WTC11 (cell line): ENCODE results near the gene CAPN15. TPM values are rescaled to one million over a fixed set of nuclear protein-coding genes. Genes with fewer than 3 reads are reported as not detected.

Experiments
- ATAC-seq: fragments of 200-7000 bp; cut with Tn5 transposase; 2 replicates; pipeline ENCODE4 v1.10.0; 2021; ENCODE audit warnings: mild to moderate bottlenecking, moderate library complexity
- CTCF ChIA-PET: fragments of 300-600 bp; sonication (Branson Sonifier 250); formaldehyde crosslinking; loops from one replicate; lab custom pipeline; 2021; ENCODE audit warnings: antibody characterized with exemption; lab: Charles Lee
- POLR2A ChIA-PET: fragments of 350-600 bp; sonication (Branson Sonifier 250); formaldehyde crosslinking; loops from one replicate; lab custom pipeline; 2021; ENCODE audit warnings: antibody characterized with exemption; lab: Charles Lee
- DNase-seq: peaks from one replicate; pipeline ENCODE4 v3.0.0; 2021; ENCODE audit warnings: low spot score
- H3K27ac Mint-ChIP-seq: 2 replicates; pipeline ENCODE4 v1.8.0; 2021; ENCODE audit warnings: mixed read lengths
- H3K27me3 Mint-ChIP-seq: 2 replicates; pipeline ENCODE4 v1.8.0; 2021; ENCODE audit warnings: low read depth, mild to moderate bottlenecking, moderate library complexity, mixed read lengths
- H3K36me3 Mint-ChIP-seq: 2 replicates; pipeline ENCODE4 v1.8.0; 2021; ENCODE audit warnings: mixed read lengths
- H3K4me1 Mint-ChIP-seq: 2 replicates; pipeline ENCODE4 v1.8.0; 2022; ENCODE audit warnings: mixed read lengths
- H3K4me3 Mint-ChIP-seq: 2 replicates; pipeline ENCODE4 v1.8.0; 2021; ENCODE audit warnings: mild to moderate bottlenecking, moderate library complexity, mixed read lengths
- H3K9me3 Mint-ChIP-seq: 2 replicates; pipeline ENCODE4 v1.8.0; 2021; ENCODE audit warnings: mixed read lengths
- CBFB ChIP-seq: sonication (generic); formaldehyde crosslinking; IDR thresholded peaks from 2 replicates; pipeline ENCODE4 v1.8.1; 2022; ENCODE audit warnings: mild to moderate bottlenecking, low read depth, missing genetic modification reagents
- EMX1 ChIP-seq: fragments of 250-450 bp; sonication (Bioruptor Pico); IDR thresholded peaks from 2 replicates; pipeline ENCODE4 v1.8.0; 2021; ENCODE audit warnings: mild to moderate bottlenecking
- FOXK1 ChIP-seq: sonication (generic); formaldehyde crosslinking; IDR thresholded peaks from 2 replicates; pipeline ENCODE4 v1.8.0; 2022; ENCODE audit warnings: mild to moderate bottlenecking, moderate library complexity, missing genetic modification reagents
- GABPB1 ChIP-seq: sonication (generic); formaldehyde crosslinking; IDR thresholded peaks from 2 replicates; pipeline ENCODE4 v1.8.1; 2023; ENCODE audit warnings: mild to moderate bottlenecking, missing genetic modification reagents
- GTF2I ChIP-seq: fragments of 250-450 bp; sonication (Bioruptor Pico); conservative IDR thresholded peaks from 2 replicates; pipeline ENCODE4 v1.4.0; 2021; ENCODE audit warnings: mild to moderate bottlenecking
- IRF2 ChIP-seq: sonication (generic); formaldehyde crosslinking; IDR thresholded peaks from 2 replicates; pipeline ENCODE4 v1.8.0; 2022; ENCODE audit warnings: low read depth, missing genetic modification reagents, borderline replicate concordance
- MXD4 ChIP-seq: fragments of 250-450 bp; sonication (Bioruptor Pico); IDR thresholded peaks from 2 replicates; pipeline ENCODE4 v1.8.0; 2021; ENCODE audit warnings: mild to moderate bottlenecking, moderate library complexity, borderline replicate concordance
- NFE2L1 ChIP-seq: sonication (generic); formaldehyde crosslinking; IDR thresholded peaks from 2 replicates; pipeline ENCODE4 v1.8.1; 2023; ENCODE audit warnings: missing genetic modification reagents
- NFYB ChIP-seq: sonication (generic); formaldehyde crosslinking; conservative IDR thresholded peaks from 2 replicates; pipeline ENCODE4 v1.8.0; 2022; ENCODE audit warnings: low read depth, missing genetic modification reagents
- NR1H2 ChIP-seq: sonication (generic); formaldehyde crosslinking; IDR thresholded peaks from 2 replicates; pipeline ENCODE4 v1.9.0; 2021; ENCODE audit warnings: mild to moderate bottlenecking, moderate library complexity, missing genetic modification reagents
- NR2C2 ChIP-seq: sonication (generic); formaldehyde crosslinking; IDR thresholded peaks from 2 replicates; pipeline ENCODE4 v1.8.0; 2022; ENCODE audit warnings: mild to moderate bottlenecking, missing genetic modification reagents
- NR3C1 ChIP-seq: sonication (generic); formaldehyde crosslinking; conservative IDR thresholded peaks from 2 replicates; pipeline ENCODE4 v1.8.1; 2023; ENCODE audit warnings: low read depth, mild to moderate bottlenecking, missing genetic modification reagents
- ZNF317 ChIP-seq: sonication (generic); formaldehyde crosslinking; IDR thresholded peaks from 2 replicates; pipeline ENCODE4 v1.8.1; 2023; ENCODE audit warnings: low read depth, mild to moderate bottlenecking, moderate library complexity, missing genetic modification reagents, borderline replicate concordance
- total RNA-seq: library from RNA; stranded (reverse); gene quantifications from 3 replicates; pipeline ENCODE4 v1.2.3, GENCODE V29; 2021
- TF ChIP-seq, protein P1 (sequence below): fragments of 250-450 bp; sonication (Bioruptor Pico); IDR thresholded peaks from 2 replicates; pipeline ENCODE4 v1.9.0; 2021; ENCODE audit warnings: mild to moderate bottlenecking
- TF ChIP-seq, protein P2 (sequence below): sonication (generic); formaldehyde crosslinking; IDR thresholded peaks from 2 replicates; pipeline ENCODE4 v1.8.0; 2023; ENCODE audit warnings: missing genetic modification reagents, mild to moderate bottlenecking, borderline replicate concordance
- TF ChIP-seq, protein P3 (sequence below): sonication (generic); formaldehyde crosslinking; IDR thresholded peaks from 2 replicates; pipeline ENCODE4 v1.8.0; 2022; ENCODE audit warnings: mild to moderate bottlenecking, missing genetic modification reagents
- TF ChIP-seq, protein P4 (sequence below): sonication (generic); formaldehyde crosslinking; IDR thresholded peaks from 2 replicates; pipeline ENCODE4 v1.8.1; 2023; ENCODE audit warnings: mild to moderate bottlenecking, missing genetic modification reagents
- TF ChIP-seq, protein P5 (sequence below): sonication (generic); formaldehyde crosslinking; IDR thresholded peaks from 2 replicates; pipeline ENCODE4 v1.8.0; 2022; ENCODE audit warnings: mild to moderate bottlenecking, missing genetic modification reagents
- TF ChIP-seq, protein P6 (sequence below): sonication (generic); formaldehyde crosslinking; IDR thresholded peaks from 2 replicates; pipeline ENCODE4 v1.8.1; 2022; ENCODE audit warnings: mild to moderate bottlenecking, moderate library complexity, missing genetic modification reagents
- TF ChIP-seq, protein P7 (sequence below): sonication (generic); formaldehyde crosslinking; IDR thresholded peaks from 2 replicates; pipeline ENCODE4 v1.8.0; 2022; ENCODE audit warnings: mild to moderate bottlenecking, missing genetic modification reagents
- TF ChIP-seq, protein P8 (sequence below): fragments of 250-450 bp; sonication (Bioruptor Pico); conservative IDR thresholded peaks from 2 replicates; pipeline ENCODE4 v1.9.0; 2021; ENCODE audit warnings: mild to moderate bottlenecking
- TF ChIP-seq, protein P9 (sequence below): sonication (generic); formaldehyde crosslinking; IDR thresholded peaks from 2 replicates; pipeline ENCODE4 v1.8.1; 2022; ENCODE audit warnings: low read depth, missing genetic modification reagents, borderline replicate concordance

Gene CAPN15
- total RNA-seq, 1 experiment from 2014 or later = 110 TPM

DNA sequence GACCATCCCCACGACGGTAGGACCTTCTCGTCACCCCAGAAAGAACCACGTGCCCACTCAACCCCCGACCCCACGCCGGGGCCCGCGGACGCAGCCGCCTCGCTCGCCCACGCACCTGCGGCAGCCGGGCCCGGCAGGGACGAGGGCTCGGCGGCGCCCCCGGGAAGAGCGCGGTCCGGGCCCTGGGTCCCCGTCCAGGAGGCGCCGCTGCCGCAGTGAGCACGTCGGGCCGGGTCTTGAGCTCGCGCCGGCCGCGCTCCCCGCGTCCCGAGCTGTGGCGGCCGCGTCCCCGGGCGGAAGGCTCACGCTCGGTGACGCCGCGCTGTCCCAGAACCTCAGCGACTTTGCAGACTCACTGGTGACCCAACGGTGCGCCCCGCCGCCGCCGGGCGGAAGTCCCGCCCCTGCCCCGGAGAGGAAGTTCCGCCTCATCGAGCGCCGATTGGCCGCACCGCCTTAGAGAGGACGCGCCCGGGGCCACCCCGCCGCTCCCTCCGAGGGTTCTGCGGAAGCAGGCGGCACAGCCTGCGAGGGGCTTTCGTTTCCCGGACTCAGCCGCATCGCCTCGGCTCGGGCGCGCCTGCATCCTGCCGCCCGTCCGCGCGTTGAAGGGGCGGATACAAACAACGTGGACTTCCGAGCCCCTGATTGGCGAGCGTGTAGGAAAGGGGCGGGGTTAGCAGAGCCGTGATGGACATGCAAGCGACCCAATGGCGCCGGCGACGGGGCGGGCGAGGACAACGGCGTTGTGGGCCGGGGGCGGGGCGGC is 61.6 kb downstream of the CAPN15 start:
- peak overlapping the region; percentile 98 for H3K4me3 Mint-ChIP-seq
- peak; percentile 96 for DNase-seq
- peaks cover 44% of the 10 kb centered on the region for H3K27me3 Mint-ChIP-seq
- H3K4me1 Mint-ChIP-seq = peaks cover 20% of the 10 kb centered on the region
- ChIA-PET CTCF (interaction anchor here (0.6 to 2.3 kb wide), 6 partner anchors 10 to 93 kb away, joined by 3 to 7 read pairs (median 5); no protein-coding TSS in a partner anchor), POLR2A (no interaction called here)
- peak overlapping the region; percentile 100 for H3K27ac Mint-ChIP-seq
- peaks cover 2% of the 10 kb centered on the region for H3K36me3 Mint-ChIP-seq
- peak; percentile 75 for ATAC-seq
- H3K9me3 Mint-ChIP-seq = no peaks in the 10 kb centered on the region
- TF ChIP-seq ZNF317 (CRISPR knock-in tag) (no peak), NR2C2 (CRISPR knock-in tag) (no peak), CBFB (CRISPR knock-in tag) (no peak), NFYB (CRISPR knock-in tag) (peak; percentile 60), GTF2I (no peak), FOXK1 (peak; percentile 80; the same call in 1 of the 2 replicates), NFE2L1 (CRISPR knock-in tag) (0 out of 2 replicates have a peak, but pooled peaks have one; percentile 27), GABPB1 (CRISPR knock-in tag) (peak; percentile 66; the same call in 1 of the 2 replicates), NR3C1 (CRISPR knock-in tag) (no peak), NR1H2 (CRISPR knock-in tag) (no peak), MXD4 (CRISPR knock-in tag) (no peak), EMX1 (no peak), IRF2 (no peak)
- TF ChIP-seq, protein P1, sequence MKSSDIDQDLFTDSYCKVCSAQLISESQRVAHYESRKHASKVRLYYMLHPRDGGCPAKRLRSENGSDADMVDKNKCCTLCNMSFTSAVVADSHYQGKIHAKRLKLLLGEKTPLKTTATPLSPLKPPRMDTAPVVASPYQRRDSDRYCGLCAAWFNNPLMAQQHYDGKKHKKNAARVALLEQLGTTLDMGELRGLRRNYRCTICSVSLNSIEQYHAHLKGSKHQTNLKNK (CRISPR knock-in tag) = no peak
- TF ChIP-seq, protein P2, sequence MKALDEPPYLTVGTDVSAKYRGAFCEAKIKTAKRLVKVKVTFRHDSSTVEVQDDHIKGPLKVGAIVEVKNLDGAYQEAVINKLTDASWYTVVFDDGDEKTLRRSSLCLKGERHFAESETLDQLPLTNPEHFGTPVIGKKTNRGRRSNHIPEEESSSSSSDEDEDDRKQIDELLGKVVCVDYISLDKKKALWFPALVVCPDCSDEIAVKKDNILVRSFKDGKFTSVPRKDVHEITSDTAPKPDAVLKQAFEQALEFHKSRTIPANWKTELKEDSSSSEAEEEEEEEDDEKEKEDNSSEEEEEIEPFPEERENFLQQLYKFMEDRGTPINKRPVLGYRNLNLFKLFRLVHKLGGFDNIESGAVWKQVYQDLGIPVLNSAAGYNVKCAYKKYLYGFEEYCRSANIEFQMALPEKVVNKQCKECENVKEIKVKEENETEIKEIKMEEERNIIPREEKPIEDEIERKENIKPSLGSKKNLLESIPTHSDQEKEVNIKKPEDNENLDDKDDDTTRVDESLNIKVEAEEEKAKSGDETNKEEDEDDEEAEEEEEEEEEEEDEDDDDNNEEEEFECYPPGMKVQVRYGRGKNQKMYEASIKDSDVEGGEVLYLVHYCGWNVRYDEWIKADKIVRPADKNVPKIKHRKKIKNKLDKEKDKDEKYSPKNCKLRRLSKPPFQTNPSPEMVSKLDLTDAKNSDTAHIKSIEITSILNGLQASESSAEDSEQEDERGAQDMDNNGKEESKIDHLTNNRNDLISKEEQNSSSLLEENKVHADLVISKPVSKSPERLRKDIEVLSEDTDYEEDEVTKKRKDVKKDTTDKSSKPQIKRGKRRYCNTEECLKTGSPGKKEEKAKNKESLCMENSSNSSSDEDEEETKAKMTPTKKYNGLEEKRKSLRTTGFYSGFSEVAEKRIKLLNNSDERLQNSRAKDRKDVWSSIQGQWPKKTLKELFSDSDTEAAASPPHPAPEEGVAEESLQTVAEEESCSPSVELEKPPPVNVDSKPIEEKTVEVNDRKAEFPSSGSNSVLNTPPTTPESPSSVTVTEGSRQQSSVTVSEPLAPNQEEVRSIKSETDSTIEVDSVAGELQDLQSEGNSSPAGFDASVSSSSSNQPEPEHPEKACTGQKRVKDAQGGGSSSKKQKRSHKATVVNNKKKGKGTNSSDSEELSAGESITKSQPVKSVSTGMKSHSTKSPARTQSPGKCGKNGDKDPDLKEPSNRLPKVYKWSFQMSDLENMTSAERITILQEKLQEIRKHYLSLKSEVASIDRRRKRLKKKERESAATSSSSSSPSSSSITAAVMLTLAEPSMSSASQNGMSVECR (CRISPR knock-in tag) = peak; percentile 73; the same call in 1 of the 2 replicates
- TF ChIP-seq, protein P3, sequence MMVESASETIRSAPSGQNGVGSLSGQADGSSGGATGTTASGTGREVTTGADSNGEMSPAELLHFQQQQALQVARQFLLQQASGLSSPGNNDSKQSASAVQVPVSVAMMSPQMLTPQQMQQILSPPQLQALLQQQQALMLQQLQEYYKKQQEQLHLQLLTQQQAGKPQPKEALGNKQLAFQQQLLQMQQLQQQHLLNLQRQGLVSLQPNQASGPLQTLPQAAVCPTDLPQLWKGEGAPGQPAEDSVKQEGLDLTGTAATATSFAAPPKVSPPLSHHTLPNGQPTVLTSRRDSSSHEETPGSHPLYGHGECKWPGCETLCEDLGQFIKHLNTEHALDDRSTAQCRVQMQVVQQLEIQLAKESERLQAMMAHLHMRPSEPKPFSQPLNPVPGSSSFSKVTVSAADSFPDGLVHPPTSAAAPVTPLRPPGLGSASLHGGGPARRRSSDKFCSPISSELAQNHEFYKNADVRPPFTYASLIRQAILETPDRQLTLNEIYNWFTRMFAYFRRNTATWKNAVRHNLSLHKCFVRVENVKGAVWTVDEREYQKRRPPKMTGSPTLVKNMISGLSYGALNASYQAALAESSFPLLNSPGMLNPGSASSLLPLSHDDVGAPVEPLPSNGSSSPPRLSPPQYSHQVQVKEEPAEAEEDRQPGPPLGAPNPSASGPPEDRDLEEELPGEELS = peak; percentile 75; the same call in 1 of the 2 replicates
- TF ChIP-seq, protein P4, sequence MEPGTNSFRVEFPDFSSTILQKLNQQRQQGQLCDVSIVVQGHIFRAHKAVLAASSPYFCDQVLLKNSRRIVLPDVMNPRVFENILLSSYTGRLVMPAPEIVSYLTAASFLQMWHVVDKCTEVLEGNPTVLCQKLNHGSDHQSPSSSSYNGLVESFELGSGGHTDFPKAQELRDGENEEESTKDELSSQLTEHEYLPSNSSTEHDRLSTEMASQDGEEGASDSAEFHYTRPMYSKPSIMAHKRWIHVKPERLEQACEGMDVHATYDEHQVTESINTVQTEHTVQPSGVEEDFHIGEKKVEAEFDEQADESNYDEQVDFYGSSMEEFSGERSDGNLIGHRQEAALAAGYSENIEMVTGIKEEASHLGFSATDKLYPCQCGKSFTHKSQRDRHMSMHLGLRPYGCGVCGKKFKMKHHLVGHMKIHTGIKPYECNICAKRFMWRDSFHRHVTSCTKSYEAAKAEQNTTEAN (CRISPR knock-in tag) = no peak
- TF ChIP-seq, protein P5, sequence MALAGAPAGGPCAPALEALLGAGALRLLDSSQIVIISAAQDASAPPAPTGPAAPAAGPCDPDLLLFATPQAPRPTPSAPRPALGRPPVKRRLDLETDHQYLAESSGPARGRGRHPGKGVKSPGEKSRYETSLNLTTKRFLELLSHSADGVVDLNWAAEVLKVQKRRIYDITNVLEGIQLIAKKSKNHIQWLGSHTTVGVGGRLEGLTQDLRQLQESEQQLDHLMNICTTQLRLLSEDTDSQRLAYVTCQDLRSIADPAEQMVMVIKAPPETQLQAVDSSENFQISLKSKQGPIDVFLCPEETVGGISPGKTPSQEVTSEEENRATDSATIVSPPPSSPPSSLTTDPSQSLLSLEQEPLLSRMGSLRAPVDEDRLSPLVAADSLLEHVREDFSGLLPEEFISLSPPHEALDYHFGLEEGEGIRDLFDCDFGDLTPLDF (CRISPR knock-in tag) = no peak
- TF ChIP-seq, protein P6, sequence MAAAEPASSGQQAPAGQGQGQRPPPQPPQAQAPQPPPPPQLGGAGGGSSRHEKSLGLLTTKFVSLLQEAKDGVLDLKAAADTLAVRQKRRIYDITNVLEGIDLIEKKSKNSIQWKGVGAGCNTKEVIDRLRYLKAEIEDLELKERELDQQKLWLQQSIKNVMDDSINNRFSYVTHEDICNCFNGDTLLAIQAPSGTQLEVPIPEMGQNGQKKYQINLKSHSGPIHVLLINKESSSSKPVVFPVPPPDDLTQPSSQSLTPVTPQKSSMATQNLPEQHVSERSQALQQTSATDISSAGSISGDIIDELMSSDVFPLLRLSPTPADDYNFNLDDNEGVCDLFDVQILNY (CRISPR knock-in tag) = peak; percentile 70; the same call in 1 of the 2 replicates
- TF ChIP-seq, protein P7, sequence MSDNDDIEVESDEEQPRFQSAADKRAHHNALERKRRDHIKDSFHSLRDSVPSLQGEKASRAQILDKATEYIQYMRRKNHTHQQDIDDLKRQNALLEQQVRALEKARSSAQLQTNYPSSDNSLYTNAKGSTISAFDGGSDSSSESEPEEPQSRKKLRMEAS (CRISPR knock-in tag) = 0 out of 2 replicates have a peak, but pooled peaks have one; percentile 65
- TF ChIP-seq, protein P8, sequence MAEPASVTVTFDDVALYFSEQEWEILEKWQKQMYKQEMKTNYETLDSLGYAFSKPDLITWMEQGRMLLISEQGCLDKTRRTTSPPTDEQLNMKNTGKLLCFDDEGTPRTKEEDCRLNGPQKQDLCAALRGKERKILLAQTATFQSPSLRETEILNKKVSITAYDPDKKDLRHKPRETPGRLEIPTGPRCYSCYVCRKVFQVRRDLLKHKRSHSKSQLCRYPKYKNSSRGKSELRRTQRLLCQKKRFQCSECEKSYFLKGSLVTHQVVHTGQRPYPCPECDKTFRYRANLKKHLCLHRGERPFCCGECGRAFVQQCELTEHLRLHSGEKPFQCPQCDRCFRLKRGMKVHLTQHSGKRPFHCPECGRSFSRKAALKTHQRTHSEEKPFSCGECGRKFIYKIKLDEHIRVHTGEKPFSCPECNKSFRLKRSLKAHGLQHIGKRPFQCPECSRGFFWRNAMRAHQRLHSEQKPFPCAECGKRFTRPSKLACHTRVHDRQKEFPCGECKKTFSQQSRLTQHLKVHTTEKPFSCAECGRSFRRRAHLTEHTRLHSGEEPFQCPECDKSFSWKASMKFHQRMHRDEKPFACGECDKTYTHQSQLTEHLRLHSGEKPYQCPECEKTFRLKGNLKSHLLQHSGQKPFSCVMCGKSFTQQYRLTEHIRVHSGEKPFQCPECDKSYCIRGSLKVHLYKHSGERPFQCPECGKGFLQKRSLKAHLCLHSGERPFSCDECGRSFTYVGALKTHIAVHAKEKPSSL (CRISPR knock-in tag) = no peak
- TF ChIP-seq, protein P9, sequence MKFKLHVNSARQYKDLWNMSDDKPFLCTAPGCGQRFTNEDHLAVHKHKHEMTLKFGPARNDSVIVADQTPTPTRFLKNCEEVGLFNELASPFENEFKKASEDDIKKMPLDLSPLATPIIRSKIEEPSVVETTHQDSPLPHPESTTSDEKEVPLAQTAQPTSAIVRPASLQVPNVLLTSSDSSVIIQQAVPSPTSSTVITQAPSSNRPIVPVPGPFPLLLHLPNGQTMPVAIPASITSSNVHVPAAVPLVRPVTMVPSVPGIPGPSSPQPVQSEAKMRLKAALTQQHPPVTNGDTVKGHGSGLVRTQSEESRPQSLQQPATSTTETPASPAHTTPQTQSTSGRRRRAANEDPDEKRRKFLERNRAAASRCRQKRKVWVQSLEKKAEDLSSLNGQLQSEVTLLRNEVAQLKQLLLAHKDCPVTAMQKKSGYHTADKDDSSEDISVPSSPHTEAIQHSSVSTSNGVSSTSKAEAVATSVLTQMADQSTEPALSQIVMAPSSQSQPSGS = no peak
